ENCODE measurements around the gene NEDD8.

GRCh38 chr14:24273422-24273998, 41.3 kb upstream of the NEDD8 start:
- TF ChIP-seq EZH2 (IDR thresholded peaks at IDR 0.05; ENCODE audit: borderline replicate concordance, insufficient read depth, low read depth, low read length, poor library complexity, severe bottlenecking) (no peak), CTCF (IDR thresholded peaks at IDR 0.05) (no peak)
